HepG2 (cell line): ENCODE results near the gene ZNF765. TPM values are rescaled to one million over a fixed set of nuclear protein-coding genes. Genes with fewer than 3 reads are reported as not detected.

Experiments
- ATAC-seq: fragments of 200-7000 bp; cut with Tn5 transposase; 3 replicates; pipeline ENCODE4 v1.9.1; 2020; ENCODE audit warnings: mild to moderate bottlenecking, moderate library complexity
- BruUV-seq: library from RNA; stranded (reverse); fragments of 400-500 nt; replicated peaks from 2 replicates; lab custom pipeline; 2021; lab: Mats Ljungman, UMichigan
- CTCF ChIA-PET: fragments of 300-600 bp; formaldehyde crosslinking; extraction: SDS; loops from one replicate; lab custom pipeline; 2021; ENCODE audit warnings: low total read pairs, inconsistent platforms, low intra/inter-chr PET ratio; lab: Yijun Ruan, JAX
- POLR2A ChIA-PET: fragments of 350-600 bp; sonication (Branson Sonifier 250); formaldehyde crosslinking; loops from one replicate; lab custom pipeline; 2020; ENCODE audit warnings: antibody characterized with exemption, inconsistent platforms; lab: Yijun Ruan, JAX
- DNase-seq: peaks from one replicate; pipeline ENCODE4 v3.0.0-alpha.2; 2015; ENCODE audit warnings: low spot score
- FAIRE-seq: peaks from 3 replicates; lab custom pipeline; 2011; peaks lifted over from hg19 to GRCh38; lab: Jason Lieb, UNC
- H2AFZ ChIP-seq: one replicate; pipeline ENCODE4 v1.6.1; 2011; ENCODE audit warnings: low read length, inconsistent platforms
- H3K27ac ChIP-seq: fragments of 300-600 bp; 3 replicates; pipeline ENCODE4 v1.8.0; 2011; ENCODE audit warnings: mixed run types, mild to moderate bottlenecking, mixed read lengths, low read length, inconsistent platforms; ENCODE audit not compliant: insufficient read depth; ENCODE audit errors: extremely low read length
- H3K27me3 ChIP-seq, 2 experiments: fragments of 200-600 bp in 1 of 2; 2 replicates in 1 of 2; 3 replicates in 1 of 2; pipeline versions ENCODE4 v1.6.0 to v1.8.0; 2011; ENCODE audit warnings: low read length in 2 of 2, mild to moderate bottlenecking in 2 of 2, moderate library complexity in 2 of 2, inconsistent platforms in 1 of 2; ENCODE audit not compliant: insufficient read depth in 2 of 2, control insufficient read depth in 1 of 2
- H3K36me3 ChIP-seq, 2 experiments: fragments of 200-600 bp in 1 of 2; replicated peaks in 1 of 2; 2 replicates in 1 of 2; 3 replicates in 1 of 2; pipeline versions ENCODE4 v1.5.1 to v1.8.0; 2011; ENCODE audit warnings: low read length in 2 of 2, inconsistent platforms in 1 of 2; ENCODE audit not compliant: insufficient read depth in 2 of 2, control insufficient read depth in 1 of 2
- H3K4me1 ChIP-seq: 2 replicates; pipeline ENCODE4 v1.5.1; 2012; ENCODE audit warnings: low read length, inconsistent platforms; ENCODE audit not compliant: insufficient read depth
- H3K4me2 ChIP-seq: 2 replicates; pipeline ENCODE4 v1.6.0; 2011; ENCODE audit warnings: low read depth, low read length, inconsistent platforms
- H3K4me3 ChIP-seq, 3 experiments: fragments of 200-600 bp in 1 of 3; sonication (generic), shearing (Covaris generic) in 1 of 3; replicated peaks in 1 of 3; 2 replicates each; pipeline ENCODE4 v1.5.1; 2011 to 2016; ENCODE audit warnings: low read length in 3 of 3, inconsistent platforms in 2 of 3, low read depth in 2 of 3, mild to moderate bottlenecking in 2 of 3, control low read depth in 1 of 3, mixed read lengths in 1 of 3; ENCODE audit not compliant: insufficient read depth in 1 of 3
- H3K79me2 ChIP-seq: one replicate; pipeline ENCODE4 v1.6.1; 2011; ENCODE audit warnings: low read length, inconsistent platforms; ENCODE audit not compliant: insufficient read depth
- H3K9ac ChIP-seq: 2 replicates; pipeline ENCODE4 v1.6.0; 2011; ENCODE audit warnings: mild to moderate bottlenecking, low read depth, low read length, inconsistent platforms; ENCODE audit not compliant: insufficient read depth
- H3K9me3 ChIP-seq: 2 replicates; pipeline ENCODE4 v1.5.1; 2012; ENCODE audit warnings: mild to moderate bottlenecking, low read length
- H4K20me1 ChIP-seq: 2 replicates; pipeline ENCODE4 v1.6.0; 2011; ENCODE audit warnings: inconsistent platforms, mild to moderate bottlenecking, low read length, moderate library complexity; ENCODE audit not compliant: insufficient read depth
- ESRRA ChIP-seq: sonication (generic); formaldehyde crosslinking; IDR thresholded peaks from 2 replicates; pipeline ENCODE4 v1.5.1; 2020; ENCODE audit warnings: mild to moderate bottlenecking, low read depth, missing genetic modification reagents
- GRHL1 ChIP-seq: sonication (generic); formaldehyde crosslinking; conservative IDR thresholded peaks from 2 replicates; pipeline ENCODE4 v1.8.0; 2022; ENCODE audit warnings: missing genetic modification reagents
- IRX3 ChIP-seq: sonication (generic); formaldehyde crosslinking; IDR thresholded peaks from 2 replicates; pipeline ENCODE4 v1.8.1; 2023; ENCODE audit warnings: mild to moderate bottlenecking, low read depth, missing genetic modification reagents, borderline replicate concordance
- KDM3A ChIP-seq: IDR thresholded peaks from 2 replicates; pipeline ENCODE4 v1.6.1; 2018; ENCODE audit warnings: low read depth, missing compliant biosample characterization
- NR2F1 ChIP-seq, 2 experiments: fragments of 450-650 bp in 1 of 2; formaldehyde crosslinking in 1 of 2; IDR thresholded peaks; 2 replicates each; pipeline versions ENCODE4 v1.5.0 to v1.6.1; 2016 to 2020; ENCODE audit warnings: mild to moderate bottlenecking in 1 of 2, missing compliant biosample characterization in 1 of 2, missing genetic modification reagents in 1 of 2, moderate library complexity in 1 of 2
- PATZ1 ChIP-seq: sonication (generic); formaldehyde crosslinking; IDR thresholded peaks from 2 replicates; pipeline ENCODE4 v1.4.0; 2020; ENCODE audit warnings: missing genetic modification reagents
- SOX6 ChIP-seq, 2 experiments: fragments of 450-650 bp in 1 of 2; sonication (generic) in 1 of 2; formaldehyde crosslinking in 1 of 2; IDR thresholded peaks; 2 replicates each; pipeline versions ENCODE4 v1.4.0 to v1.6.1; 2017 to 2020; ENCODE audit warnings: antibody characterized with exemption in 1 of 2, mild to moderate bottlenecking in 1 of 2, missing genetic modification reagents in 1 of 2
- ZIK1 ChIP-seq: sonication (generic); formaldehyde crosslinking; IDR thresholded peaks from 2 replicates; pipeline ENCODE4 v1.5.0; 2020; ENCODE audit warnings: mild to moderate bottlenecking, low read depth, missing genetic modification reagents, borderline replicate concordance
- ZKSCAN1 ChIP-seq: fragments of 150-350 bp; IDR thresholded peaks from 2 replicates; pipeline ENCODE4 v1.6.1; 2014; ENCODE audit warnings: low read length
- ZNF512B ChIP-seq: sonication (generic); formaldehyde crosslinking; IDR thresholded peaks from 2 replicates; pipeline ENCODE4 v1.5.1; 2020; ENCODE audit warnings: missing genetic modification reagents, mild to moderate bottlenecking, borderline replicate concordance
- ZNF644 ChIP-seq: IDR thresholded peaks from 2 replicates; pipeline ENCODE4 v1.6.1; 2016; ENCODE audit warnings: low read depth
- ZNF7 ChIP-seq: IDR thresholded peaks from 2 replicates; pipeline ENCODE4 v1.6.1; 2016; ENCODE audit warnings: missing biosample characterization, missing genetic modification reagents
- WGBS: methylation state at CpG from one replicate; pipeline ENCODE4 v1.1.6; 2017; ENCODE audit warnings: low lambda C conversion rate; 5-methylcytosine and 5-hydroxymethylcytosine counted together
- in situ Hi-C: cut with HindIII; loops from 2 replicates; pipeline ENCODE4 v1.10.0; 2017; ENCODE audit warnings: low pct_unique_long_range_greater_than_20kb; ENCODE audit not compliant: extremely low pct_ligation_motif_present
- intact Hi-C: fragments of 100-400 bp; cut with micrococcal nuclease; formaldehyde crosslinking; loops from one replicate; pipeline ENCODE4 v1.10.0; 2022; ENCODE audit not compliant: unreplicated experiment
- polyA plus RNA-seq, 8 experiments: library from polyadenylated mRNA; depleted of rRNA in 3 of 8; stranded (reverse) in 7 of 8; unstranded in 1 of 8; fragments of >200 nt; fragmentation: Illumina TruSeq in 4 of 8; extraction: Trizol in 4 of 8; gene quantifications; 2 replicates each; pipeline versions ENCODE4 v1.2.1 to v1.2.3, GENCODE V29; 2011 to 2016; ENCODE audit warnings: low read depth in 4 of 8, missing spikeins in 1 of 8, mixed read lengths in 1 of 8; ENCODE audit not compliant: insufficient read depth in 1 of 8
- total RNA-seq, 5 experiments: library from RNA; depleted of rRNA; stranded (reverse); fragments of >200 nt; fragmentation: Illumina TruSeq; extraction: Trizol; gene quantifications; 2 replicates each; pipeline ENCODE4 v1.2.3, GENCODE V29; 2016; ENCODE audit warnings: low read depth in 1 of 5

ZNF765 gene
- total and polyA plus RNA-seq, 2 of the 13 experiments (the other 11 are each of a cell fraction or from before 2014, with no cell fraction given): 5.0 to 14.5 TPM

- WGBS: 56% methylated on average over 4 of the region's 4 CpGs
- FAIRE-seq: no peak
- no peaks in the 10 kb centered on the region for H4K20me1 ChIP-seq
- no peak overlapping the region for H3K4me3 ChIP-seq
- no peak for TF ChIP-seq IRX3 (CRISPR knock-in tag)
- POLR2A ChIA-PET: no interaction called here
- no TSS peak for BruUV-seq
- H3K36me3 ChIP-seq: peaks cover 0 to 3% of the 10 kb centered on the region in 2 experiments; a peak in 1 of 5 replicates
- no peak for ATAC-seq
- no peak overlapping the region for H2AFZ ChIP-seq
- in situ Hi-C loops (no loop called here), intact Hi-C loops (no loop called here)
- no peaks in the 10 kb centered on the region for H3K79me2 ChIP-seq
- no peaks in the 10 kb centered on the region for H3K4me1 ChIP-seq
- no peak overlapping the region for H3K4me2 ChIP-seq
- H3K27me3 ChIP-seq: no peaks in the 10 kb centered on the region; a peak in 1 of 5 replicates
- no peaks in the 10 kb centered on the region for H3K9me3 ChIP-seq
- no peak overlapping the region for H3K27ac ChIP-seq
- DNase-seq: no peak
- no peak overlapping the region for H3K9ac ChIP-seq
- CTCF ChIA-PET: no interaction called here
These were observed 22.8 kb upstream of the ZNF765 start for GRCh38 chr19:53372196-53372595.

- CTCF ChIA-PET: no interaction called here
- Histone ChIP-seq H3K9ac (no peak overlapping the region), H4K20me1 (no peaks in the 10 kb centered on the region), H3K36me3 (peaks cover 0 to 3% of the 10 kb centered on the region in 2 experiments; a peak in 2 of 5 replicates), H2AFZ (no peak overlapping the region), H3K79me2 (no peaks in the 10 kb centered on the region), H3K27ac (no peak overlapping the region), H3K9me3 (no peaks in the 10 kb centered on the region), H3K4me1 (no peaks in the 10 kb centered on the region), H3K4me2 (no peak overlapping the region), H3K4me3 (no peak overlapping the region), H3K27me3 (no peaks in the 10 kb centered on the region; a peak in 1 of 5 replicates)
- POLR2A ChIA-PET: no interaction called here
- in situ Hi-C loops: no loop called here
- ATAC-seq (no peak), DNase-seq (no peak), FAIRE-seq (no peak)
- 49% methylated on average over 3 of the region's 3 CpGs for WGBS
- intact Hi-C loops: no loop called here
- no TSS peak for BruUV-seq
- no peak for TF ChIP-seq SOX6 (IDR thresholded peaks at IDR 0.05)
- no peak for TF ChIP-seq SOX6 (CRISPR knock-in tag; IDR thresholded peaks at IDR 0.05)
- no peak for TF ChIP-seq NR2F1 (CRISPR knock-in tag; IDR thresholded peaks at IDR 0.05)
- no peak for TF ChIP-seq GRHL1 (CRISPR knock-in tag)
- no peak for TF ChIP-seq KDM3A (CRISPR knock-in tag)
- no peak for TF ChIP-seq ZKSCAN1
- no peak for TF ChIP-seq PATZ1 (CRISPR knock-in tag)
- TF ChIP-seq ZNF7 (CRISPR knock-in tag): no peak
- TF ChIP-seq ESRRA (CRISPR knock-in tag): no peak
- TF ChIP-seq ZNF644 (CRISPR knock-in tag): no peak
- no peak for TF ChIP-seq ZNF512B (CRISPR knock-in tag)
- TF ChIP-seq ZIK1 (CRISPR knock-in tag): no peak
These were observed 20.7 kb upstream of the ZNF765 start for GRCh38 chr19:53374288-53374687.
